Measurements from ENCODE around the gene CLSTN2.

CLSTN2 gene

GRCh38 chr3:140187656-140188221 is 252.8 kb downstream of the CLSTN2 start:
- DNase-seq (ENCODE audit: low spot score), result no peak
- no peaks in the 10 kb centered on the region for H3K27me3 ChIP-seq (ENCODE audit: control insufficient read depth in 3 of 3, insufficient read depth in 3 of 3, low read depth in 1 of 3, low read length in 3 of 3)
- no peak overlapping the region for H3K27ac ChIP-seq (replicated peaks; ENCODE audit: low read length)
- H3K4me1 ChIP-seq (ENCODE audit: control insufficient read depth in 2 of 2, insufficient read depth in 1 of 2, low read depth in 1 of 2, low read length in 2 of 2), result no peaks in the 10 kb centered on the region
- no peak overlapping the region for H4K91ac ChIP-seq (ENCODE audit: low read depth, low read length, poor library complexity)
- no peak overlapping the region for H3K4ac ChIP-seq (ENCODE audit: low read length)
- no peak overlapping the region for H3K4me2 ChIP-seq (ENCODE audit: insufficient read depth, low read length, poor library complexity, severe bottlenecking)
- no peak overlapping the region for H2BK5ac ChIP-seq (ENCODE audit: low read length)
- H3K36me3 ChIP-seq (replicated peaks in 1 of 2; ENCODE audit: control insufficient read depth in 2 of 2, insufficient read depth in 2 of 2, low read length in 2 of 2), result no peaks in the 10 kb centered on the region
- H3K14ac ChIP-seq (ENCODE audit: low read length), result no peak overlapping the region
- H3K9me3 ChIP-seq (replicated peaks in 1 of 2; ENCODE audit: control insufficient read depth in 2 of 2, insufficient read depth in 1 of 2, low read depth in 1 of 2, low read length in 2 of 2), result no peaks in the 10 kb centered on the region
- WGBS, 2 donors (ENCODE audit: extremely low coverage in 2 of 2, insufficient read length in 2 of 2, insufficient replicate concordance in 1 of 2), result no CpG with 5 or more reads among the region's 2 CpGs
- H2AK5ac ChIP-seq (ENCODE audit: low read depth, low read length), result no peak overlapping the region
- H2AFZ ChIP-seq (ENCODE audit: low read length), result no peak overlapping the region
- H2BK12ac ChIP-seq (ENCODE audit: low read length), result no peak overlapping the region
- H4K8ac ChIP-seq (ENCODE audit: low read depth, low read length), result no peak overlapping the region
- no peak overlapping the region for H3K4me3 ChIP-seq (ENCODE audit: low read length in 2 of 2)
- no peak overlapping the region for H3K18ac ChIP-seq (ENCODE audit: low read length)
- H3K9ac ChIP-seq (ENCODE audit: low read depth, low read length, poor library complexity), result no peak overlapping the region
- no peak overlapping the region for H3K23ac ChIP-seq (ENCODE audit: low read depth, low read length, poor library complexity)
- H2BK120ac ChIP-seq (ENCODE audit: low read depth, low read length), result no peak overlapping the region
- no peaks in the 10 kb centered on the region for H3K79me1 ChIP-seq (ENCODE audit: low read depth, low read length)
- H2BK15ac ChIP-seq (ENCODE audit: low read length), result no peak overlapping the region

DNA sequence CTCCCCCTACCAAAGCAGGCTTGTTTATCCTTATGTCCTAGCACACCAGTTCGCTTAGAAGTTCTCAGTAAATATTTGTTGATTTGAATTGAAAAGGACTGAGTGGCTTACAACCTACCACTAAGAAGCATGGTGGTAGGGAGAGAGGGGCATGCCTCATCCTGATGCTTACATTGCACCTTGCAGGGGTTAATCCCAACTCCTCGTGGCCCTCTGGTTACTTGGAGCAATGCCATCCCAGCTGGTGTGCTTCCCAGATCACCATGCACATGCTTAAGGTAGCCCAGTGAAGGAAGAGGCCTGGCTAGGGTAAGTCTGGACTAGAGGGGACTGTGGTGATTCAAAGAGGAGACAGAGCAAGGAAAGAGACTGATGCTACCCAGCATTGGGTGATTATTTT is 253.3 kb downstream of the CLSTN2 start:
- H2BK15ac ChIP-seq (ENCODE audit: low read length), result no peak overlapping the region
- no peak overlapping the region for H2BK12ac ChIP-seq (ENCODE audit: low read length)
- no peak for DNase-seq (ENCODE audit: low spot score)
- H4K8ac ChIP-seq (ENCODE audit: low read depth, low read length), result no peak overlapping the region
- no peaks in the 10 kb centered on the region for H3K9me3 ChIP-seq (replicated peaks in 1 of 2; ENCODE audit: control insufficient read depth in 2 of 2, insufficient read depth in 1 of 2, low read depth in 1 of 2, low read length in 2 of 2)
- no peak overlapping the region for H3K27ac ChIP-seq (replicated peaks; ENCODE audit: low read length)
- H3K14ac ChIP-seq (ENCODE audit: low read length), result no peak overlapping the region
- no peaks in the 10 kb centered on the region for H3K4me1 ChIP-seq (ENCODE audit: control insufficient read depth in 2 of 2, insufficient read depth in 1 of 2, low read depth in 1 of 2, low read length in 2 of 2)
- no peak overlapping the region for H2BK5ac ChIP-seq (ENCODE audit: low read length)
- H2AFZ ChIP-seq (ENCODE audit: low read length), result no peak overlapping the region
- WGBS, 2 donors (ENCODE audit: extremely low coverage in 2 of 2, insufficient read length in 2 of 2, insufficient replicate concordance in 1 of 2), result no CpG with 5 or more reads among the region's 2 CpGs
- H3K36me3 ChIP-seq (replicated peaks in 1 of 2; ENCODE audit: control insufficient read depth in 2 of 2, insufficient read depth in 2 of 2, low read length in 2 of 2), result no peaks in the 10 kb centered on the region
- H4K91ac ChIP-seq (ENCODE audit: low read depth, low read length, poor library complexity), result no peak overlapping the region
- no peak overlapping the region for H3K4ac ChIP-seq (ENCODE audit: low read length)
- no peak overlapping the region for H2BK120ac ChIP-seq (ENCODE audit: low read depth, low read length)
- no peaks in the 10 kb centered on the region for H3K79me1 ChIP-seq (ENCODE audit: low read depth, low read length)
- H2AK5ac ChIP-seq (ENCODE audit: low read depth, low read length), result no peak overlapping the region
- no peak overlapping the region for H3K9ac ChIP-seq (ENCODE audit: low read depth, low read length, poor library complexity)
- no peaks in the 10 kb centered on the region for H3K27me3 ChIP-seq (ENCODE audit: control insufficient read depth in 3 of 3, insufficient read depth in 3 of 3, low read depth in 1 of 3, low read length in 3 of 3)
- H3K18ac ChIP-seq (ENCODE audit: low read length), result no peak overlapping the region
- H3K23ac ChIP-seq (ENCODE audit: low read depth, low read length, poor library complexity), result no peak overlapping the region
- H3K4me2 ChIP-seq (ENCODE audit: insufficient read depth, low read length, poor library complexity, severe bottlenecking), result no peak overlapping the region
- H3K4me3 ChIP-seq (ENCODE audit: low read length in 2 of 2), result no peak overlapping the region

DNA sequence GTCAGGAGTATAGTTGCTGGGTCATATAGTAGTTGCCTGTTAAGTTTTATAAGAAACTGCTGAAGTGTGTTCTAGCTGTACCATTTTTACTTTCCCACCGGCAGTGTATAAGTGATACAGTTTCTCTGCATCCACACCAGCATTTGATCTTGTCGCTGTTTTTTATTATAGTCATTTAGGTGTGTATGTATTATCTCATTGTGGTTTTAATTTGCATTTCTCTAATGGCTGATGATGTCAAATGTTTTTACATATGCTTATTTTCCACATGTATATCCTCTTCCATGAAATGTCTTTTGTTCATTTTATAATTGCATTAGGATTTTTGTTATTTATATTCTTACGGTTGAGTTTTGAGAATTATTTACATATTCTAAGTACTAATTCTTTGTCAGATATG is 254.3 kb downstream of the CLSTN2 start:
- Histone ChIP-seq H2BK15ac (ENCODE audit: low read length) (no peak overlapping the region), H2AFZ (ENCODE audit: low read length) (no peak overlapping the region), H3K23ac (ENCODE audit: low read depth, low read length, poor library complexity) (no peak overlapping the region), H2BK12ac (ENCODE audit: low read length) (no peak overlapping the region), H4K8ac (ENCODE audit: low read depth, low read length) (no peak overlapping the region), H3K4me3 (ENCODE audit: low read length in 2 of 2) (no peak overlapping the region), H3K36me3 (replicated peaks in 1 of 2; ENCODE audit: control insufficient read depth in 2 of 2, insufficient read depth in 2 of 2, low read length in 2 of 2) (no peaks in the 10 kb centered on the region), H3K18ac (ENCODE audit: low read length) (no peak overlapping the region), H2BK120ac (ENCODE audit: low read depth, low read length) (no peak overlapping the region), H3K4me1 (ENCODE audit: control insufficient read depth in 2 of 2, insufficient read depth in 1 of 2, low read depth in 1 of 2, low read length in 2 of 2) (no peaks in the 10 kb centered on the region), H3K14ac (ENCODE audit: low read length) (no peak overlapping the region), H2AK5ac (ENCODE audit: low read depth, low read length) (no peak overlapping the region), H2BK5ac (ENCODE audit: low read length) (no peak overlapping the region), H3K27me3 (ENCODE audit: control insufficient read depth in 3 of 3, insufficient read depth in 3 of 3, low read depth in 1 of 3, low read length in 3 of 3) (no peaks in the 10 kb centered on the region), H3K4ac (ENCODE audit: low read length) (no peak overlapping the region), H3K9me3 (replicated peaks in 1 of 2; ENCODE audit: control insufficient read depth in 2 of 2, insufficient read depth in 1 of 2, low read depth in 1 of 2, low read length in 2 of 2) (peaks cover 0 to 1% of the 10 kb centered on the region in 2 donors), H3K4me2 (ENCODE audit: insufficient read depth, low read length, poor library complexity, severe bottlenecking) (no peak overlapping the region), H3K9ac (ENCODE audit: low read depth, low read length, poor library complexity) (no peak overlapping the region), H3K79me1 (ENCODE audit: low read depth, low read length) (no peaks in the 10 kb centered on the region), H4K91ac (ENCODE audit: low read depth, low read length, poor library complexity) (no peak overlapping the region), H3K27ac (replicated peaks; ENCODE audit: low read length) (no peak overlapping the region)
- WGBS, 2 donors (ENCODE audit: extremely low coverage in 2 of 2, insufficient read length in 2 of 2, insufficient replicate concordance in 1 of 2), result no CpG with 5 or more reads among the region's 3 CpGs
- no peak for DNase-seq (ENCODE audit: low spot score)

- DNase-seq (ENCODE audit: low spot score), result no peak
- WGBS, 2 donors (ENCODE audit: extremely low coverage in 2 of 2, insufficient read length in 2 of 2, insufficient replicate concordance in 1 of 2), result no CpG with 5 or more reads among the region's 1 CpG
- Histone ChIP-seq H3K4ac (ENCODE audit: low read length) (no peak overlapping the region), H3K14ac (ENCODE audit: low read length) (no peak overlapping the region), H3K18ac (ENCODE audit: low read length) (no peak overlapping the region), H3K4me1 (ENCODE audit: control insufficient read depth in 2 of 2, insufficient read depth in 1 of 2, low read depth in 1 of 2, low read length in 2 of 2) (no peaks in the 10 kb centered on the region), H3K23ac (ENCODE audit: low read depth, low read length, poor library complexity) (no peak overlapping the region), H2AK5ac (ENCODE audit: low read depth, low read length) (no peak overlapping the region), H2BK5ac (ENCODE audit: low read length) (no peak overlapping the region), H3K4me3 (ENCODE audit: low read length in 2 of 2) (no peak overlapping the region), H4K8ac (ENCODE audit: low read depth, low read length) (no peak overlapping the region), H2BK12ac (ENCODE audit: low read length) (no peak overlapping the region), H2BK120ac (ENCODE audit: low read depth, low read length) (no peak overlapping the region), H3K27ac (replicated peaks; ENCODE audit: low read length) (no peak overlapping the region), H3K4me2 (ENCODE audit: insufficient read depth, low read length, poor library complexity, severe bottlenecking) (no peak overlapping the region), H3K9me3 (replicated peaks in 1 of 2; ENCODE audit: control insufficient read depth in 2 of 2, insufficient read depth in 1 of 2, low read depth in 1 of 2, low read length in 2 of 2) (peaks cover 0 to 1% of the 10 kb centered on the region in 2 donors), H3K27me3 (ENCODE audit: control insufficient read depth in 3 of 3, insufficient read depth in 3 of 3, low read depth in 1 of 3, low read length in 3 of 3) (no peaks in the 10 kb centered on the region), H2AFZ (ENCODE audit: low read length) (no peak overlapping the region), H3K36me3 (replicated peaks in 1 of 2; ENCODE audit: control insufficient read depth in 2 of 2, insufficient read depth in 2 of 2, low read length in 2 of 2) (no peaks in the 10 kb centered on the region), H3K9ac (ENCODE audit: low read depth, low read length, poor library complexity) (no peak overlapping the region), H2BK15ac (ENCODE audit: low read length) (no peak overlapping the region), H3K79me1 (ENCODE audit: low read depth, low read length) (no peaks in the 10 kb centered on the region), H4K91ac (ENCODE audit: low read depth, low read length, poor library complexity) (no peak overlapping the region)
These were observed 255.0 kb downstream of the CLSTN2 start for GRCh38 chr3:140189976-140190375.

Data from neuronal stem cell (in vitro differentiated cells).